GM19239 (cell line): ENCODE data around the gene FAM117A.

Experiments used
- DNase-seq: peaks from one replicate; pipeline ENCODE4 v3.0.0; 2011; ENCODE audit warnings: low spot score; ENCODE audit not compliant: insufficient read length
- FAIRE-seq: peaks from 2 replicates; lab custom pipeline; 2011; peaks lifted over from hg19 to GRCh38; lab: Jason Lieb, UNC

FAM117A gene

GRCh38 chr17:49763735-49764558 lies at the start of gene FAM117A:
FAM117A (minus strand) TSS chr17:49764131; CDS start chr17:49764087, 44 bp downstream.
- FAIRE-seq: peak; percentile 99
- peak; percentile 97 for DNase-seq

GRCh38 chr17:49809056-49809455 lies 45.1 kb upstream of the FAM117A start:
- no peak for FAIRE-seq
- no peak for DNase-seq

GRCh38 chr17:49798738-49799137 lies 34.8 kb upstream of the FAM117A start:
- DNase-seq (no peak), FAIRE-seq (no peak)

DNA sequence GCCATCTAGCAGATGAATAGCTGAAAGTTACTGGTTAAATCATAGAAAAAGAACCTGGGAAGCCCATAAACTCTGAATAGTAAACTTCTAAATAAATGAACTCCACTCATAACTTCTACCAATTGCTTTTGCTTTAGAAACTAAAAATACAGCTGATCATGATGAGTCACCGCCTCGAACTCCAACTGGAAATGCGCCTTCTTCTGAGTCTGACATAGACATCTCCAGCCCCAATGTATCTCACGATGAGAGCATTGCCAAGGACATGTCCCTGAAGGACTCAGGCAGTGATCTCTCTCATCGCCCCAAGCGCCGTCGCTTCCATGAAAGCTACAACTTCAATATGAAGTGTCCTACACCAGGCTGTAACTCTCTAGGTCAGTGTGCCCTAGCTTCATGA lies 34.3 kb upstream of the FAM117A start:
- FAIRE-seq: no peak

DNA sequence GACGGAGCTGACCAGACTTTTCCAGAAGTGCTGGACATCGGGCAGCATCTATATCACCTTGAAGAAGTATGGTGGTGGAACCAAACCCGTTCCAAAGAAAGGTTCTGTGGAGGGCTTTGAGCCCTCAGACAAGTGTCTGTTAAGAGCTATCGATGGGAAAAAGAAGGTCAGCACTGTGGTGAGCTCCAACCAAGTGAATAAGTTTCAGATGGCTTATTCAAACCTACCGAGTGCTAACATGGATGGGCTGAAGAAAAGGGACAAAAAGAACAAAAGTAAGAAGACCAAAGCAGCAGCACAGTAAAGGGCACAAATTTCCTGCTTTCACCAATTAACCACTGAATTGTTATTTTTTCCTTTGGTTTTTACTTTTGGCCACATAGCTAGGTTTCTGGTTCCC lies 31.4 kb upstream of the FAM117A start:
- FAIRE-seq: peak; percentile 66
- no peak for DNase-seq

More for the DNA sequence above, 34.3 kb upstream of the FAM117A start:
- DNase-seq: no peak

GRCh38 chr17:49793309-49793708 lies 29.4 kb upstream of the FAM117A start:
- DNase-seq (no peak), FAIRE-seq (no peak)

DNA sequence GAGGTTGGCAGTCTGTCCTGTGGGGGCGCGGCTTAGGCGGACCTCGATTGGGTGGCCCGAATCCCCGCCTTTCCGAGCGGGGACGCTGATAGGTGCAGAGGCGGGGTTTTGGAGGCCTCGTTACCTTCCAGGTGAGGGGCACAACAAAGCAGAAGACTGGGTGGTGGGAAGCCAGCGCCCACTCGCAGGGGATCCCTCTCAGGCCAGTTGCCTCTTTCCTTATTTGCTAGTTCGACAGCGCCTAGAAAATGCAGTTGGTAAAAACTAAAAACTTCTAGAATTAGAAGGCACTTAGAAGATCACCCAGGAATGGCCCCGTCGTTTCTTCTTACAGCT lies 25.3 kb upstream of the FAM117A start:
- DNase-seq (no peak), FAIRE-seq (no peak)

- FAIRE-seq (peak; percentile 98), DNase-seq (peak; percentile 87)
Observed at GRCh38 chr17:49788478-49789242, 24.7 kb upstream of the FAM117A start, which contains the start of gene KAT7. KAT7 (plus strand) TSS chr17:49788681; CDS start chr17:49788835, 154 bp downstream.

DNA sequence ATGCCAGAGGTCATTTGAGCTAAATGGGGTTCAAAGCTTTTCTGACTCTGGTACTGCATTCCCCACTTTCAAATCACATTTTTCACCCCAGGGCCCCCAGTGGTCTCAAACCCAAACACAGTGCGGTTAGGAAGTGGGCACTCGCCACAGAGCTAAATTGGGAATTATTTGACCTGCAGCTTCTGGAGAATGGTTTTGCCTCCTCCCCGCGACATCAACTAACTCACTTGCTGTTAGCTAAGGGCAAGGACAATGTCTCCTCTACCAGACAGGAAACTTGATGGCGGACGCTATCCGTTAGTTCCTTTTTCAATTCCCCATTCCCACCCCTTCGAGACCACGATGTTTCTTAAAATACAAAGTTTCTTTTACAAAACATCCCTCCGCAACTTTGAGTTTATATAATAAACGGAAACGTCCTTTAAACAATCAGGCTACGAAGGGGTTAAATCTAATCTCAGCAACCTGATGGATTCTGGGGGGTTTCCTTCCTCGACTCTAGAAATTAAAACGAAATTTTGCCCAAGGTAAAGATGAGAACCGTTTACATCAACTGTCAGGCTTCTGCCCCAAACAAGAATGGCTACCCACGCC lies 24.1 kb upstream of the FAM117A start:
- DNase-seq (no peak), FAIRE-seq (no peak)

GRCh38 chr17:49784636-49785035 lies 20.7 kb upstream of the FAM117A start:
- FAIRE-seq: no peak
- no peak for DNase-seq

DNA sequence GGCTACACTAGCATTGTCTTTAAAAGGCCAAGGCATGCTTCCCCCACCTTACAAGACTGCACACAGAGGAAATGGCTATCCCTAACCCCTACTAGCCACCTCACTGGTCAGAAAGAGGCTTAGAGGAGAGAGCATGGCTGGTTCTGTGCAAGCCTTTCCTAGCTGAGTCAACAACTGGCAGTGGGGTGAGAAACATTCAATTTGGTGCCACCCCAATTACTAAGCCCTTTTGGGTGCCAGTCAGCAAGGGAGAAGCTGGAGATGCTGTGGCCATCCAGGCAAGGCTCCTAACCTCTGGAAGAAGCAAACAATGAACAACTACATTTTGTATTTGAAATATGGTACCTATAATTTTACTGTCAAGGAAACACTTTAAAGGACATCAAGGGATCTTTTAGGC lies 19.9 kb upstream of the FAM117A start:
- DNase-seq (no peak), FAIRE-seq (no peak)

DNA sequence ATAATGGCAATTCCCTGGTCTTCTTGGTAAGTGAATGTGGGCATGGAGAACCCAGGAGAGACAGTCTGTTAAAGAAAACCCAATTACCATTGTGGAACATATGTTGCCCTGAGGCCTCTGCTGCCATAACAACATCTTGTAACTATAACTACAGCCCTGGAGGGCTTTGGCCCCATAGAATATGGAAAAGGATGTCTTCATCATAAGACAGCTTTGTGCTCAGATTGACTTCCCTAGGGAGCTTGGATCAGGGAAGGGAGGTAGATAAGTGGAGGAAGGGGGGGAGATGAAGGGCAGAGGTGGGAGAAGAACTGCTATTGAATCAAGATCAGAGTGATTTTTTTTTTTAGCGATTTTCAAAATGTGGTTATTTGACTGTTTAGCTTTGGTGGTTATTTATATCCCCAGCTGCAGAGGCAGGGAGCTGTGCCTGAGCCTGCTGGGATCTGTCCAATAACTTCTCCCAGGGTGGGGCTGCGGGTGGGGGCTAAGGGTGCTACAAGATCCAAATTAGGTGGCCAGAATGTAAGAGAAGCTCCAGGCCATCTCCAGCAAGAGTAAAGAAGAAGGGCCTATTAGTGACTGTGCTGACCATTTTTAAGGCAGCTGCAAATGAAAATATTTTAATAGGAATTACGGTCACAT lies 19.3 kb upstream of the FAM117A start:
- DNase-seq: no peak
- no peak for FAIRE-seq

- DNase-seq (no peak), FAIRE-seq (peak; percentile 11)
Observed at GRCh38 chr17:49779739-49780231, 15.9 kb upstream of the FAM117A start.

- DNase-seq (no peak), FAIRE-seq (no peak)
Observed at GRCh38 chr17:49779156-49779738, 15.3 kb upstream of the FAM117A start.

DNA sequence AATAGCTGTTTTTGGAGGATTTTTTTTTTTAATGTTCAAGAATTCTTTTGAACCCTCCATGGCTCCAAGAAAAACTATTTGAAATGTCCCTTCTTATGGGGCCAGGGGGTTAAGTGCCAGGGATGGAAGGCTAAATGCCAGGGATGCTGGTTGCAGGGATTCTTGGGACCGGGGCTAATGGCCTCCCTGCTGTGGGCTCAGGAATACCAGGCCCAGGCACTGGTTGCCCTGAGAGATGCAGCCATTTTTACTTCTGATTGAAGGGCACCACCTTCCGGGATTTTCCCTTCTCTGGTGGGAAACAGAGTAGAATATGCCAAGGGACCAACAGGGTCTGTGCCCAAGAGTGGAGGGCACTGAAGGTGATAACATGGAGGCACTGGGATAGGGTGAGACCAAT lies 13.6 kb upstream of the FAM117A start:
- no peak for DNase-seq
- FAIRE-seq: no peak

GRCh38 chr17:49776551-49777300 lies 12.8 kb upstream of the FAM117A start:
- FAIRE-seq (no peak), DNase-seq (no peak)

DNA sequence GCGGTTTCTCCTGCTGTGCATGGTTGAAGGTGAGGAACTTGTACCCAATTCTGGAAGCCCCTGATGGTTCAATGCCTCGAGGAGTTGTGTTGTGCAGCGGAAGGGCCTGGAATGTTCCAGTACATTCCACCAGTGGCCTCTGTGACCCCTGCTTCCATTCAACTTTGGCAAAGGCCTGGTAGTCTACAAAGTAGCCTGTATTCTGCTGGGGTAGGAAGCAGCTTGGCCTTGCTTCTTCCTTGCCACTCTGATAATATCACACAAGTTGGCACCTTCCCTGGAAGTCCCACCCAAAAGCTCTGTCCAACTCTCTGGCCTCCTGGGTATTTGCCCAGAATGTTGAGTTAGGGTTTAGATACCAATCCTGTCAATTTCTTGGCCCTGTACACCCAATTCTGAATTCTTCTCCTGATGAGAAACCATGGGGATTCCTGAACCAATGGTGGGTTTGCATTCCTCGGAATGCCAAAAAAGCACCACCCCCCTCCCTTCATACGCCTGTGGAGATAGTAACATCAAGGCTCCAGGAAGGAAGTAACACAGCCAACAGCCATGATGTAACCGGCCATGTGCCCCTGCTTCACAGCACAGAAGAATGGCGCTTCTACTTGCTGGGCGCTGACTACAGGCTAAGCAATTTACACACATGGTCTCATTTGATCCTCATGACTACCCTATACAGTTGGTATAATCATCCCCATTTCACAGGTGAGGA lies 11.8 kb upstream of the FAM117A start:
- FAIRE-seq (no peak), DNase-seq (no peak)

GRCh38 chr17:49766918-49767530 lies 3.1 kb upstream of the FAM117A start:
- DNase-seq (no peak), FAIRE-seq (no peak)
